ENCODE data around the gene CCDC106.

Gene CCDC106

GRCh38 chr19:55686311-55687050 lies 38.5 kb downstream of the CCDC106 start:
- DNase-seq, result no peak

GRCh38 chr19:55687281-55688201 lies 39.5 kb downstream of the CCDC106 start:
- DNase-seq, result no peak

- DNase-seq, result no peak
Observed at GRCh38 chr19:55688422-55689218, 40.6 kb downstream of the CCDC106 start.

GRCh38 chr19:55689411-55690108 lies 41.5 kb downstream of the CCDC106 start:
- DNase-seq, result no peak

GRCh38 chr19:55690109-55690768 lies 42.2 kb downstream of the CCDC106 start:
- no peak for DNase-seq

- no peak for DNase-seq
Observed at GRCh38 chr19:55690769-55691545, 42.9 kb downstream of the CCDC106 start.

GRCh38 chr19:55691561-55692481 lies 43.8 kb downstream of the CCDC106 start:
- DNase-seq, result no peak

GRCh38 chr19:55692681-55693081 lies 44.7 kb downstream of the CCDC106 start:
- DNase-seq, result no peak

GRCh38 chr19:55693336-55693974 lies 45.4 kb downstream of the CCDC106 start:
- DNase-seq, result no peak

GRCh38 chr19:55694241-55694655 lies 46.2 kb downstream of the CCDC106 start:
- no peak for DNase-seq

- DNase-seq, result no peak
Observed at GRCh38 chr19:55694656-55695491, 46.9 kb downstream of the CCDC106 start.

- no peak for DNase-seq
Observed at GRCh38 chr19:55695511-55696290, 47.7 kb downstream of the CCDC106 start.

GRCh38 chr19:55696301-55697068 lies 48.5 kb downstream of the CCDC106 start:
- no peak for DNase-seq

- no peak for DNase-seq
Observed at GRCh38 chr19:55697069-55697440, 49.0 kb downstream of the CCDC106 start.

- DNase-seq, result no peak
Observed at GRCh38 chr19:55697698-55698097, 49.7 kb downstream of the CCDC106 start.

GRCh38 chr19:55698256-55698655 lies 50.2 kb downstream of the CCDC106 start:
- DNase-seq, result no peak

- no peak for DNase-seq
Observed at GRCh38 chr19:55699221-55699620, 51.2 kb downstream of the CCDC106 start.
